GM21576 (cell line): Measurements from ENCODE around the gene DAAM1.
A peak's percentile ranks its signal among the peaks of the same experiment; 100 is the strongest.

ENCODE experiments used
- ATAC-seq: cut with Tn5 transposase; IDR thresholded peaks from one replicate; pipeline ENCODE4 v1.9.1; 2021; ENCODE audit warnings: mild to moderate bottlenecking, moderate library complexity; ENCODE audit not compliant: unreplicated experiment

The DAAM1 gene

DNA sequence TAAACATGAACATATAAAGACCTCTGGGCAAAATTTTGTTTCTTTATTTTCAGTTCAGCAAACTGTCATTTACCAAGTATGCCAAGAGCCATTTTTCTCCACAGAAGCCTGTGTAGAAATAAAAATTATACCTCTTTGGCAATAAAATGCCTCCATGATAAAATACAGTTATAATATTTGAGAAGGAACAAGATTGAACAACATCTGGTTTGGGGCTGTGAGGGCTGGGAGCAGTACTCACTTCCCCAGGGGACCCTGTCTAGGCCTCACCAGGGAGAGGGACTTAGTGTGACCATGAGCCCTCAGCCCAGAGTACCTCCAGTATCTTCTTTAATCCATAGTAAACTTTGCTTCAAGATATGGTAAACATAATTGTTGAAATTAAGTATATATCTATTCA, 65.1 kb downstream of the DAAM1 start:
- ATAC-seq: no peak

DNA sequence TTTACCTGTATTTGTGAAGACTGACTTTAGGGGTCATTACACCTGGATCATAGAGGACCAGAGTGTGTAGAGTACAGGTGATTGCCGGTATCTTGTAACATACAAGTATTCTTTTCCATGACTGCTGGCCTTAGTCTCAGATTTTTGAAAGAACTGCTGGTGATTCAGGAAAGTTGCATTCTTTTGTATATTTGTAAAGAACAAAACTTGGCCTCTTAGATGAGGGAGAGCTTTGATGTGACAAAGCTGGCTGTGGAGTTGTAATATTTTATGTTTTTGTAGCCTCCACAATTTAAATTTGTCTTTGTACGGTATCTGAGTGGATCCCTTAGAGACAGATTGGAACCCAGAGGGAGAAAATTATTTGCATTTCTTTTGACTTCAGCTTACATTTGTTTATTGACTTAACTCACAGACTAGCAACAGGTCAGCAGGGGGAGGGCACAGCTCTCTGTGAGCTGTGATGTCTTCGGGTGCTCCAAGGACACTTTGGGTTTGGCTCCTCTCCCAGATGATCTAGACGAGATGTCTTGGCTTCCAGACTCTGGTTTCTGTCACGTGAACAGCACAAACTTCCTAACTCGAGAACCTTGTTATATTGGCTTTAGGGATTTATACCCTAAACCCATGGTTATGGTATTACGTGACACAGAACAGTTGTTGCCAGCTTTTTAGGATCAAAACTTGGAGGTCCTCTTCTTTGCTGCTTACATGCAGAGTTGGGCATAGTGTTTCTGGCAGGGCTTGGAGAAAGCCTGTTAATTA, 65.9 kb downstream of the DAAM1 start:
- ATAC-seq: no peak

DNA sequence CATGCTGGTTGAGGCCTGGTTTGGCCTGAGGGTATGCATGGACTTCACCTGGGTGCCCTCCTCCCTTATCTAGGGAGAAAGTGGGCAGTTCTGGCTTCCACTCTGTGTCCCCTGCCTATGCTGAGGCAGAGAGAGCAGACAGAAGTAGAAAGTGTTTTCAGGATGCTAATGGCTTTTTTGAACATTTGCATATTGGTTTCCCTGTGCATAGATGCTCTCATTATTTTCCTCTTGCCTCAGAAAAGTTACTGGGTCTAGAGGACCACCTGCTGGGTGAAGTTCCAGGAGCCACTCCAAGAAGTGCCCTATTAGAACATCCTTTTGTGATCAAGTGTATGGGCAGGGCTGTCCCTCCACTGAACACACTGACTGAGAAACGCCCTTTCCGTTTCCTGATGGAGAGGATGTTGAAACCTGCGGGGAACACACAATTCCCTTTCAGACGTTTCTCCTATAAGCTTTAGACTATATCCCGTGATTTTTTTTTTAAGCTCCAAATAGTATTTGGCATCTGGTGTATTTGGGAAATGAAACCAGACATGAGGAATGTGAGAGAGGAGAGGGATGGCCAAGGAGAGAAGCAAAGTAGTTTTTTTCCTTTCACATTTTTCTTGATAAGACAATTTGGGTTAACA, 66.6 kb downstream of the DAAM1 start:
- ATAC-seq: no peak

DNA sequence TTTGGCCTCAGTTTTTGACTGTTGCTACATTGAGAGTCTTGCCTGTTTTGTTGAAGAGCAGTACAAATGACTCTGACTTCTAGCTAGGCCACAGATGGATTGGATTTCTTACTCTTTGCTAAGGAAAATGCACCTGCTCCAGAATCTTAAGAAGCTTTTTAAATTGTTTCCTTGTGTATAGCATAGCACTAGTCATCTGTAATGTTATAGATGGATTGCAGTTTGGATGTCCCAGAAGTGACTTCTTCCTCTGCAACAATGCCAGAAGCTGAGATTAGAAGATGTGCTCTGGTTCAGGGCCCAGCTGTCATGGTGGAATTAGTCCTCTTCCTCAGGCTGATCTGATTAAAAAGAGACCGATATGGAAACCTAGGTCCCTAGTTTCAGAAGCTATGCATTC, 67.9 kb downstream of the DAAM1 start:
- ATAC-seq: no peak

DNA sequence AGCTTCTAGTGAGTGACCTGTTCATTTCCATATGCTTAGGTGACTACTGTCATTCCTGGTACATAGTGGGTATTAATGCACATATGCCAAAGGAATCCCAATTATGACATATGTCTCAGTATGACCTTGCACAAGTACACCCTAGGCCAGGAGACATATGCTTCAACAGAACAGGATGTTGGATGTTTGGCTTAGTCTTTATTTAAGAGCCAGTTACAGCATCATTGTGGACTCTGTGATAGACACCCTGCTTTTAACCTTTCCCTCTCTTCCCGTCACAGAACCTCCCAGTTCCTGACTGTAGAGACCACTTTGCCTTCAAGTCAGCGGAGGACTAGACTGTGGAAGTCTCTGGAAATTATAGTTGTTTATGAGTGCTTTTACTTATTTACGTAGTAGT, 72.9 kb downstream of the DAAM1 start:
- no peak for ATAC-seq

DNA sequence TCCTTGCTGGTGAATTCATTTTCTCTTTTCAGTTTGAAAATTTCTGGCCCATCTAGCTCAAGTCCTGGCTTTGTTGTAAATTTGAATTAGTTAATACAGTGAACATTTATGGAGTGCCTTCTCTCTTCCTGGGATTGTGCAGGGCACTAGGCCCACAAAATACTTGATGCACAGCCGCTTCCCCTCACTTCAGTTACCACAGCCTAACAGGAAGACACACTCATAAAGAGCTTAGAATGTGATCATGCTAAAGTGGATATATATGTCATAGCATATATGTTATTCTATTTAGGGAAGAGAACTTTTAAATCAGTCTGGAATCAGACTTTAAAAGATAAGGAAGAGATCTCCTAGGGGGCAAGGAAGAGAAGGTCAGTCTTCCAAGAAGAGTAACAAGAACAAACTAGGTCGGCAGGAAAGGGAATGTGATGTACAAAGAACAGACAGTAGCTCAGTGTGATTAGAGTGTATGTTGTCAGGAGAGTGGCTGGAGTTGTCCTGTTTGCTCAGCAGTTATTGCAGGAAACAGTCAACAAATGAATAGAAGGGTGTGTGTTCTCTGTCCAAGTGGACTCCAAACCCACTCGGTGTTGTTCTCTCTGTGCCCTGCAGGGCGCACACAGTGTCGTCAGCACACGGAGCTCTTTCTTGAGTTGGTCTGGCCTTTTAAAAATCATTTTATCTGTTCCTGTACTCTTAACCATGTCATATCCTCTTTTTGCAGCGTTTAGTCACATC, 74.4 kb downstream of the DAAM1 start:
- ATAC-seq: no peak

DNA sequence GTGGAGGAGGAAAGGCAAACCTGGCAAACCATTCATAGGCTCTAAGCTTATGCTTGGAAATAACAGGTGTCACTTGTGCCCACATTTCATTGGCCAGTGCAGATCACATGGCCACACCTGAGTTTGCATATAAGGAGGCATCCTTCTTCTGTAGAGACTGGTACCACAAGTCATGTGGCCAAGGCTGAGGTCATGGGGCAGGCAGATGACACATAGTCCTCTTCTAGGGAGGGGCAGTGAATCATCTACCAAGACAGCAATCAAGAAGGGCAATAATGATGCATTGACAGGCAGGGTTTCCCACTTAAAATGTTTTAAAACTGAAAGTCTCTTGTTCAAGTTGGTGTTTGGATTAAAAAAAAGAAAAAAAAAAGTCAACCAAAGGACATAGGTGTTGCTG, 77.3 kb downstream of the DAAM1 start:
- ATAC-seq: no peak

DNA sequence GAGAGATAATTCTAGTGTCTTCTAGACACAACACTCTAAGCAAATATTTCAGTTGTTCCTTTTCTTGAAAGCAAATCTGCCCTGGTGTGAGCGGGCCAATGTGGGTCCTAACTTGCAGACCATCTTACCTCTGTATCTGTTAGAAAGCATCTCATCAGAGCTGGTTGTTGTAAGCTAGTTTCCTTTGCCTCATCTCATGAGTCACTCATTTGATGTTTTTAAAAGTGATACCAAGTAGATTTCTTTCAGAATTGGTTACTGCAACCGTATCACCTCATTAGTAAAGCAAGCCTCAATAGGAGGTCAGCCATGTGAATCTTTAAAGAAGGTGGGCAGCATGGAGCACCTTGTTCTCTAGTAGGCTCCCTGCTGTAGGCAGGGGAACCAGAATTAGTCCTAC, 78.6 kb downstream of the DAAM1 start:
- ATAC-seq: no peak

DNA sequence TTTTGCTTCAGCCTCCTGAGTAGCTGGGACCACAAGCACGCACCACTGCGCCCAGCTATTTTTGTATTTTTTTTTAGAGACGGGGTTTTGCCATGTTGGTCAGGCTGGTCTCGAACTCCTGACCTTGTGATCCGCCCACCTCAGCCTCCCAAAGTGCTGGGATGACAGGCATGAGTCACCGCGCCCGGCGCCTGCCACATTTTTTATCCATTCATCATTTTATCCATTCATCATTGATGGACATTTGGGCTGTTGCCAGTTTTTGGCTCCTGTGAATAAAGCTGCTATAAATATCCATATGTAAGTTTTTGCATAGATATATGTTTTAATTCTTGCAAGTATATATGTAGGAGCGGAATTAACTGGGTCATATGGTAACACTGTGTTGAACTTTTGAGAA, 79.5 kb downstream of the DAAM1 start:
- ATAC-seq: no peak

DNA sequence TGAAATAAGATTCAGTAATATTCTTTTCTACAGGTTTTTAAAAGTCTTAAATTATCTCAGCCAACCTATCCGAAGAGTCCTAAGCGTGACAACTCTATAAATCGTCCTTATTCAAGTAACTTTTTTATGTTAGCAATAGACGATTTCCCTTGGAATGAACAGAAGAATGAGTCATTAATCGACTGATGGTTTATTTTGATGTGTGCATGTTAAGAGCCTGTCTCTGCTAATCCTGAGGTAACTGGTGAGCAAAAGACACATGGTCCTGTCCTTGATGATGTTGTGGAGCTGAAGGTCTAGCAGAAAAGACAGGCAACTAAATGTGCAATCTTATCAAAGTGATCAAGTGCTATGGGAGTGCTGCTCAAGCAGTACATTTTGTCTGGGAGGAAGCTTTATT, 80.4 kb downstream of the DAAM1 start:
- no peak for ATAC-seq

DNA sequence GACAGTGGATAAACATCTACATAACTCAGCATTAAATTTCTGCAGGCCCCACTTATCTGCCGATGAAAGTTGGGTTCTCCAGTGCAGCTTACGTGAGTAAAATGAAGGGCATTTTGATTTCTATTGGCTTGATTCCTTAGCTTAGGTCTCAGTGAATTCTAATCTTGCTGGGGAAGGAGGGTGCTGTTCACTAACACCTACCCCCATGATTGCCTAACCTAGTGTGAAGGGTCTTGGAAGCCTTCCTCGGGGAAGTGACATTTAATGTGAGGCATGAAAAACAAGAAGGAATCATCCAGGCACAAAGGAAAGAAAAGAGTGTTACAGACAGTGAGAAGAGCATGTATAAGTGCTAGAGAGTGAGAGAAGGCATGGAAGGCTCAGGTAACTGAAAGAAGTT, 81.0 kb downstream of the DAAM1 start:
- no peak for ATAC-seq

DNA sequence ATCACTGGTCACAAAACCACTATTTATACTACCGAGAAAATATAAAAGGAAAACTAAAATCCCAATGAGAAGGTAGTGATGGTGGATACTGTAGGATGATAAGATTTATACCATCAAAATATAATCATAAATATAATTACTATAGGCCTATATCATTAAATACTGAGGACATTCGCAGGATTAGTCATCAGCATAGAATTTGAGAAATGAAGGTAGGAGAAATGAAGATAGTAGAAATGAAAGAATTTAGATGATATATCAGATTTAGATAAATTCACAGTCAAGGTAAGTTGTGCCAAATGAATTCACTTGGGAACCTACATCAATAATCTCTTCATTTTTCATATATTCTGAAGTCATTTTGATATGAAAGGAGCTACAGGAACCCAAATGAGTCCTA, 82.8 kb downstream of the DAAM1 start:
- ATAC-seq: no peak

DNA sequence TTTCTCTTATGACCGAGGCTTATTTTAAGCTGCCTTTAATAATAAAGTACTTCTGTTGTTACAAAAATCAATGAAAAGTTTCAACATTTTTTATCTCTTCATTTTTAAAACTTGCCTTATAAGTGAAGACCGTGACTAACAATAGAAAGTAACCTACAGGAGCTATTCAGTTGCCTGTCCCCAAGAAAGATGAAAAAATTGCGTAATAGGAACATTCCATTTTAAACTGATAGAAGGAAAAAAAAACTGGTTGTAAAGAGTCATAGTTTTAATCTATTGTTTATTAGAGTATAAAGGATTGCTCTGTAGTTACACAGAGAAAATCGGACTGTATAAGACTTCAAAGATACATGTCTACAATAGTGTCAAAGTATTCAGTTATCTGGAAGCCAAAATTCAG, 83.3 kb downstream of the DAAM1 start:
- ATAC-seq: no peak

DNA sequence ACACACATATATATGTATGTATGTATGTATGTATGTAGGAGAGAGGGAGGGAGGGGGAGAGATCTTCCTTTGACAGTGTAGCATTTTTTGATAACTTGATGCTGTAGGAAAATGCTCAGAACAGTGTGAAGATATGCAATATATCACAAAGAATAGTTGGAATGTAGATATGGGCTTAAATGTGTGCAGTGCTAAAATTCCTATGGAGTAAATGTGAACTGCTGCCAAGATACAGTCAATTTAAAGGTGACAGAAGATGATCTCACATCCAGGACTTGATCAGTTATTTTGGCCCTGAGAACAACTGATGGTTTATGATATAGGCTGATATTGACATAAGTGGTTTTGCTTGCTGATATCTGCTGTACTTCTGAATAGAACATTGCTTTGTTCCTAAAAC, 84.2 kb downstream of the DAAM1 start:
- no peak for ATAC-seq

DNA sequence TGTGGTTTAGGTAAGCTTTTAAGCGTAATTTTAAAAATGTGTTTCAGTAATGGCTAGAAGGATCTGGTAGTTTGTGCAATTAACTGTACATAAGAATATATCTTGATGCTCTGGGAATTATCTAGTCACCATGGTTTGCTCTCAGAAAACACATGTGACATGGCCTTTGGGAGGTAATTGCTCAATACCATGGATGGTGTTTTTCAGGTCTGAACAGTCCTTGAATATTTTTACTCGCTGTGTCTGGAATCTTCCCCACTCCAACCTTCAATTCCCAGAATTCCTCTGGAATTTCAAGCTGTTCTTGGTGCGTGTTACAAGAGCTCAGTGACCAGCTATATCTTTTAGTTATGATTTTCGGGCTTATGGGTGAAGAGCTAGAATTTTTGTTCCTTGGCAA, 85.3 kb downstream of the DAAM1 start:
- ATAC-seq: no peak

DNA sequence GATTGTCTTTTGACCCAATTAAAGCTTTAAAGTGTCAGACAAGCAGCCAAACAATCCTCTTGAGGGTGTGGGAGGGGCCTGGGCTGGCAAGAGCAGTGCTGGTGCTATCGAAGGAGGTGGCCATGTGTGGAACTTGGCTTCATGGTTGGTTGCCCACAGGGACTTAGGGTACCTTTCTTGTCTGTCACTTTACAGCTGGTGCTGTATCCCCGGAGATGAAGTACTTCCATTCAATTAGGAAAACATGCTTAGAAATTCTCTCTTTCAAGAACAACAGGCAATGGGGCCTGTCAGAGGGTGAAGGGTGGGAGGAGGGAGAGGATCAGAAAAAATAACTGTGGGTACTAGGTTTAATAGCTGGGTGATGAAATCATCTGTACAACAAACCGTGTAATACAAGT, 86.5 kb downstream of the DAAM1 start:
- ATAC-seq: peak; percentile 56

DNA sequence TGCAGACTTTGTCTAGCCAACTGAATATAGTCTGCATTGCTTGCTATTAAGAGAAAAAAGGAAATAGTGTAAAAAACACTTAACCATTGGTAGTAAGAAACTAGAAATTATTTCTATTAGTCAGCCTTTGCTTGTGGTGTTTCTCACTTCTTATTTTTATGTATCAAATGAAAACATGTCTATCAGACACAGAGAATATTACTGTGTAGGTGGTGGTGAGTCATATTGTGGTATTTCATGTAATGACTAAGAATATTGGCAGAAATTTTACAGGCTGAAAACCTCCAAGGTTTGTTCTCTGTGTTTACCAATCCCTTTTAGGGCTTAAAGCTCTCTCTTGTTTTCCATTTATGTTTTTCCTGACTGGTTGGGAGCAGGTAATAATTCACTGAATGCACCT, 87.2 kb downstream of the DAAM1 start:
- ATAC-seq: peak; percentile 91

DNA sequence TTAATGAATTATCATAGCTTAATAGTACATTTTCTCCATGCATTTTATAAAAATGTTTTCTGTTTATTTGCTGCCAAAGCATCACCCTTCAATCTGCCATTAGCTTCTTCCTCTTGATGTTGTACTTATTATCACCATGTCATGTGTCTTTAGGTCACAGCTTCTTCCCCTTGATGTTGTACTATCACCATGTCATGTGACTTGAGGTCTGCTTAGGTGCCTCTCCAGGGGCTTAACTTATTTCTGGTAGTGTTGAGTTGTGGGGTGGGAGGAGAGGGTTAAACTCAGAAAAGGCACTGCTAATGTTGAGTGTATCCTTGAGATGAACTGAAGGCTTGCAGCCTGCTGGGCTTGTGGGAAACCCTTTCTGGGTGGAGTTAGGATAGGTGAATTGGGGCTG, 87.8 kb downstream of the DAAM1 start:
- no peak for ATAC-seq

DNA sequence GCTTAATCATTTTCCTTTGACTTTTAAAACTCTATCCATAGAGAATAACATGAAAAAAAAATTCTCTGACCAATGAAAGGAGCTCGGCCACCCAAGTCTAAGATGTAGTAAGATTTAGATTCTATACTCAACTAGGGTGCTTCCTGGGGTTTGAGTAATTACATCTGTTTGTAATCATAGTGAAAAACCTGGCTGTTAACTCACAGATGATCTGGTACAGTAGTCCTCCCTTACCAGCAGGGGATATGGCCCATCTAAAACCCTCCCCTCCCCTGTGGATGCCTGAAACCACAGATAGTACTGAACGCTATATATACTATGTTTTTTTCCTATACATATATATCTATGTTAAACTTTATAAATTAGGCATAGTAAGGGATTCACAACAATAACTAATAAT, 89.2 kb downstream of the DAAM1 start:
- no peak for ATAC-seq

DNA sequence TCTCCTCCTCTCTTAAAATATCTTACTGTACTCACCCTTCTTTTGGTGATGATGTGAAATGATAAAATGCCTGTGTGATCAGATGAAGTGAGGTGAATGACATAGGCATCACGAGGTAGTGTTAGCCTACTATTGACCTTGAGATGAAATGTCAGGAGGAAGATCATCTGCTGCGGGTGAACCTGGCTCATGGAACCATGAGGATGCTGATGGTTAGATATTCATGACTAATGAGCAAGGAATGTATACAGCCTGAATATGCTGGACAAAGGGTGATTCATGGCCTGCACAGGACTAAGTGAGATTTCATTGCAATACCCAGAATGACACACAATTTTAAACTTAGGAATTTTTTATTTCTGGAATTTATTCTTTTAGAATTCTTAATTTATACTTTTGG, 89.6 kb downstream of the DAAM1 start:
- ATAC-seq: no peak

DNA sequence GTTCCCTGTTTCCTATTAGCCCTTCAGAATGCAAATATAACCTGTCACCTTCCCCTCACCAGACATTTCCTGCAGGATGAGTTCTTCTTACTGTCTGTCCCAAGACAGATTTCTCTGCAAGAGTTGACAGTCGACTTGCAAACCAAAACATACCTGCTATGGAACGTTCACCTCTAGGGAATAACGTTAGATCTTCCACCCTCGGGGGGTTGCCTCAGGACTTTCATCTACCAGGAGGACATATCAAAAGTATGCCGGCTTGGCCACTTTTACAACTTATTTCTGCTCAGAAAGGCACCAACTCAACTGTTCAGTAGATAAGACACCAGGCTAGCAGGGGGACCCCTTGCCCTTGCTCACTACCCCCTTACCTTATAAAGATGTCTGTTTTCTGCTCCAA, 92.5 kb downstream of the DAAM1 start:
- no peak for ATAC-seq
